Loucy (cell line): ENCODE results near the gene ACSF3.

Experiments
- EZH2phosphoT487 ChIP-seq: fragments of 200-600 bp; IDR thresholded peaks from 2 replicates; pipeline ENCODE4 v1.6.1; 2018; ENCODE audit warnings: antibody characterized with exemption, mild to moderate bottlenecking, moderate library complexity, borderline replicate concordance
- TF ChIP-seq, protein P1 (sequence below): fragments of 200-600 bp; sonication (generic); conservative IDR thresholded peaks from 2 replicates; pipeline ENCODE4 v1.5.1; 2014; ENCODE audit warnings: mild to moderate bottlenecking, antibody characterized with exemption, low read length

DNA sequence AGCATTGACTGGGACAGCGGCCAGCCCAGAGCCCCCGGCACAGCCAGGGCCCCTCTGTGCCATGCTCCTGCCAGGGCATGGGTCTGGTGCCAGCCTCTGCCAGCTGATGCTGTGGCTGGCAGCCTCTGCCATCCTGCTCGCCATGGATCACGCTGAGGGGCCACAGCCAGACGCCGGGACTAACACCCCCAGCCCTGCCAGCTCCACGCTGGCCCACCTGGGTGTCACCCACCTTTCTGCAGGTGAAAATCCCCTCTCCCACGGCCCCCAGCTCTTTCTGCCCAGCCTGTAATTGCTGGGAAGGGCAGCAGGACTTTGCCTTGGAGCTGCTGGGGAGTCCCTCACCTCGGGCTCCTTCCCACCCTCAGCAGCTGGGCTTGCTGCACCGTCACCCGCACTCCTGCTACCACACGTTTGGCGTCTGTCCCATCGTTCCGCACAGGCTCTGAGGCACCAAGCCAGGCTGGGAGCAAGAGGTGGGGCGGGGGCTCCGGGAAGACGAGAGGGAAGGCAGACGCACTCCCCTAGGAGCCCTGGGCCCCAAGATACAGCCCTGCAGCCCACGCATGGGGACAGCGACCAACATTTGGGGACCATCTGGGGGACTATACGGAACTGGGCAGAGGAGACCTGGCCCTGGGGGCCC is 42.0 kb upstream of the ACSF3 start:
- TF ChIP-seq, protein P1, sequence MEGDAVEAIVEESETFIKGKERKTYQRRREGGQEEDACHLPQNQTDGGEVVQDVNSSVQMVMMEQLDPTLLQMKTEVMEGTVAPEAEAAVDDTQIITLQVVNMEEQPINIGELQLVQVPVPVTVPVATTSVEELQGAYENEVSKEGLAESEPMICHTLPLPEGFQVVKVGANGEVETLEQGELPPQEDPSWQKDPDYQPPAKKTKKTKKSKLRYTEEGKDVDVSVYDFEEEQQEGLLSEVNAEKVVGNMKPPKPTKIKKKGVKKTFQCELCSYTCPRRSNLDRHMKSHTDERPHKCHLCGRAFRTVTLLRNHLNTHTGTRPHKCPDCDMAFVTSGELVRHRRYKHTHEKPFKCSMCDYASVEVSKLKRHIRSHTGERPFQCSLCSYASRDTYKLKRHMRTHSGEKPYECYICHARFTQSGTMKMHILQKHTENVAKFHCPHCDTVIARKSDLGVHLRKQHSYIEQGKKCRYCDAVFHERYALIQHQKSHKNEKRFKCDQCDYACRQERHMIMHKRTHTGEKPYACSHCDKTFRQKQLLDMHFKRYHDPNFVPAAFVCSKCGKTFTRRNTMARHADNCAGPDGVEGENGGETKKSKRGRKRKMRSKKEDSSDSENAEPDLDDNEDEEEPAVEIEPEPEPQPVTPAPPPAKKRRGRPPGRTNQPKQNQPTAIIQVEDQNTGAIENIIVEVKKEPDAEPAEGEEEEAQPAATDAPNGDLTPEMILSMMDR = no peak
- no peak for TF ChIP-seq EZH2phosphoT487
